Left hindlimb (tissue), 1 donor: ENCODE data around the gene OGDHL.

Experiments used
- DNase-seq: peaks from one replicate; pipeline ENCODE4 v3.0.0-alpha.2; 2018

Gene OGDHL

GRCh38 chr10:49688261-49688846, 73.8 kb downstream of the OGDHL start:
- no peak for DNase-seq

DNA sequence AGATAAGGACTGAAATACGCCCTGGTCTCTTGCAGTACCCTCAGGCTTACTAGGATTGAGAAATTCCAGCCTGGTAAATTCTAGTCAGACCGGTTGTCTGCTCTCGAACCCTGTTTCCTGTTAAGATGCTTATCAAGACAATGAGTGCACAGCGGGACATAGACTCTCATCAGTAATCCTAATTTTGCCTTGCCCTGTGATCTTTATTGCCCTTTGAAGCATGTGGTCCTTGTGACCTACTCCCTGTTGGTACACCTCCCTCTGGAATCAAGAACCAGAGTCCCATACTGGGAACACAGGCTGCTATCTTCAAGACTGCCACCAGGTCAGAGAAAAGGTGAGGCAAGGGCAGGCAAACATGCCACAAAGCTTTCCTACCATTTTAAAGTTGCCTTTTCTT, 75.5 kb downstream of the OGDHL start:
- DNase-seq, result no peak
